Measurements from ENCODE around the gene MEX3A.
"Not testable (repeated sequence)": the region's sequence is repeated elsewhere in the genome, so short reads cannot be mapped to it uniquely, and the experiment has no call there.

The MEX3A gene

DNA sequence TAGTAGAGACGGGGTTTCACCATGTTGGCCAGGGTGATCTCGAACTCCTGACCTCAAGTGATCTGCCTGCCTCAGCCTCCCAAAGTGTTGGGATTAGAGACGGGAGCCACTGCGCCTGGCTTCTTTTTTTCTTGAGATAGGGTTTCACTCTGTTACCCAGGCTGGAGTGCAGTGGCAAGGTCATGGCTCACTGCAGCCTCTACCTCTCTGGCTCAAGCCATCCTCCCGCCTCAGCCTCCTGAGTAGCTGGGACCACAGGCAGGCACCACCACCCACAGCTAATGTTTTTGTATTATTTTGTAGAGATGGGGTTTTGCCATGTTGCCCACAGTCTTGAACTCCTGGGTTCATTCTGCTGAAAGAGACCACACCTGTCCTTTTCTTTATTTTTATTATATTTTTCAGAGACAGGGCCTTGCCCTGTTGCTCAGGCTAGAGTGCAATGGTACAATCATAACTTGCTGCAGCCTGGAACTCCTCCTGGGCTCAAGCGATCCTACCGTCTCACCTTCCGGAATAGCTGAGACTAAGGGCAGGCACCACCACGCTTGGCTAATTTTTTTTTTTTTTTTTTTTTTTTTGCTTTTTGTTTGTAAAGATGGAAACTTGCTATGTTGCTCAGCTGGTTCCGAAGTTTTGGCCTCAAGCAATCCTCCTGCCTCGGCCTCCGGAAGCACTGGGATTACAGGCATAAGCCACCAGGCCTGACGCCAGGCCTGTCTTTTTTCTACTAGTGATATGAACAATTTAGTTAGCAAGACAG, 35.3 kb upstream of the MEX3A start:
- DNase-seq, result no peak

DNA sequence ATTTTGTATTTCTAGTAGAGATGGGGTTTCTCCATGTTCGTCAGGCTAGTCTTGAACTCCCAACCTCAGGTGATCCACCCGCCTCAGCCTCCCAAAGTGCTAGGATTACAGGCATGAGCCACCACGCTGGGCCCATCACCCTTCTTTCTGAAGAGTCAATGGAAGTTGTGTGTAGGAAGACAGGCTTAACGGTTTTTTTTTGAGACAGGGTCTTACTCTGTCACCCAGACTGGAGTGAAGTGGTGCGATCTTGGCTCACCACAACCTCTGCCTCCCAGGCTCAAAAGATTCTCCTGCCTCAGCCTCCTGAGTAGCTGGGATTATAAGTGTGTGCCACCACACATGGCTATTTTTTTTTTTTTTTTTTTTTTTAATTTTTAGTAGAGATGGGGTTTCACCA, 34.5 kb upstream of the MEX3A start:
- not testable (repeated sequence) for DNase-seq

DNA sequence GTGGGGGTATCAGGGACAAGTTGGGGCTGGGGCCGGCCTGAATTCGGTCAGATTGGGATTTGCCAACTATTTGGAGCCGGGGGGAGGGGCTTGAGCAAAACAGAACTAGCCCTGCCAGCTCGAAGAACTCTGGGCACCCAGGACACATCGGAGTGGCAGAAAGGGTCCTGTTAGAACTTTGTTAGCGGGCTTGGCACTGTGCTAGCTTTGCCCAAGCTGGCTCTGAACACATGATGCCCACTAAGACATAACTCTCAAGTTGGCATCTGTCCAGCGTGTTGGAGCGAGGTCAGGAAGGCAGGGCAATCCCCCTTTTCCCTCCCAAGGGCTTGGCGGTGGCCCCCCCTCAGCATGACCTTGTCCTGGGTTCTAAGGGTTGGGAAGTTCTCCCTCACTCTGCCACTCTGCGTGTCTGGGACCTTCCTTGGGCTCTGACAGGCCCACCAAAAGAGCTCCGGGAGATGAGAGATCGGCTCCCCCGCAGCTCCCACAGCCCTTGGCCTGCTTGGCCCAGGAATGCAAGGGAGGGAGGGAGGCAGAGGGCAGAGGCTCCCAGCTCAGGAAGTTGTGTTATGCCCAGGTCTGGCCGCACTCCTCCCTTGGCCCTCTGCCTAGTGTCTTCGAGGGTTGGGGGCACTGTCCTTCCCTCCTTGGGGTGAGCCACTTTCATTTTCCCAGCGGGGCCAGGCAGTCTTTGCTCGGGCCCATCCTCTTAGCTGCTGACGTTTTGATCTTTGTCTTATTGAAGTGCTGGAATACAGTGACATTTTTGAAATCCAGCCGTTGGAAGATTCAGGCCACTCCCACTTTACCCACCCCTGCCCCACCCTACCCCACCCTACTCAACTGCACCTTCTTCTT, 33.5 kb upstream of the MEX3A start:
- no peak for DNase-seq

DNA sequence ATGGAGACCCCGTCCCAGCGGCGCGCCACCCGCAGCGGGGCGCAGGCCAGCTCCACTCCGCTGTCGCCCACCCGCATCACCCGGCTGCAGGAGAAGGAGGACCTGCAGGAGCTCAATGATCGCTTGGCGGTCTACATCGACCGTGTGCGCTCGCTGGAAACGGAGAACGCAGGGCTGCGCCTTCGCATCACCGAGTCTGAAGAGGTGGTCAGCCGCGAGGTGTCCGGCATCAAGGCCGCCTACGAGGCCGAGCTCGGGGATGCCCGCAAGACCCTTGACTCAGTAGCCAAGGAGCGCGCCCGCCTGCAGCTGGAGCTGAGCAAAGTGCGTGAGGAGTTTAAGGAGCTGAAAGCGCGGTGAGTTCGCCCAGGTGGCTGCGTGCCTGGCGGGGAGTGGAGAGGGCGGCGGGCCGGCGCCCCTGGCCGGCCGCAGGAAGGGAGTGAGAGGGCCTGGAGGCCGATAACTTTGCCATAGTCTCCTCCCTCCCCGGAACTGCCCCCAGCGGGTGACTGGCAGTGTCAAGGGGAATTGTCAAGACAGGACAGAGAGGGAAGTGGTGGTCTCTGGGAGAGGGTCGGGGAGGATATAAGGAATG, 32.8 kb upstream of the MEX3A start:
- peak; percentile 81 for DNase-seq

DNA sequence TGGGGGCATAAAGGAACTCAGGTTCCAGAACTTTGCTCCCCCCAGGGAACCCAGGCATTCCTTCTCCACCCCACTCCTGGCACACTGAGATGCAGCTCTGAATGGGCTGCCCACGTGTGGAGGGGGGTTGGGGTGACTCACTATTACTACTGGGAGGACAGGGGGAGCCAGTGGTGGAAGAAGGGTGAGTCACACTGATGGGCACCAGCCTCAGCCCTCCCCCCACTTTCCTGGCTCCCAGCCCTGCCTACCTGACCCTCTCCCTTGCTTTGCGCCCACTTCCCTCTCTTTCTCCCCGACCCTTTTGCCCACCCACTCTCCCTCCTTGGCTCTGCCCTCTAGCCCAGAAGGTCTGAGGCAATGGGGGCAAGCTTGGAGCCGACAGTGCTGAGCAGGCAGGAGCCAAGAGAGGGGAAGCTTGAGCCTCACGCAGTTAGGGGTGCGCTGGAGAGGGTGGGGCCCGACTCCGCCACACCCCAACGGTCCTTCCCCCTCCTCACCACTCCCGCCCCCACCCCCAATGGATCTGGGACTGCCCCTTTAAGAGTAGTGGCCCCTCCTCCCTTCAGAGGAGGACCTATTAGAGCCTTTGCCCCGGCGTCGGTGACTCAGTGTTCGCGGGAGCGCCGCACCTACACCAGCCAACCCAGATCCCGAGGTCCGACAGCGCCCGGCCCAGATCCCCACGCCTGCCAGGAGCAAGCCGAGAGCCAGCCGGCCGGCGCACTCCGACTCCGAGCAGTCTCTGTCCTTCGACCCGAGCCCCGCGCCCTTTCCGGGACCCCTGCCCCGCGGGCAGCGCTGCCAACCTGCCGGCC, 32.0 kb upstream of the MEX3A start, which contains the start of gene LMNA:
TSS of gene LMNA (plus strand) at position 611 of the 818 bp plus-strand sequence. CDS start 208 bp downstream, outside the sequence.
- DNase-seq, result no peak

DNA sequence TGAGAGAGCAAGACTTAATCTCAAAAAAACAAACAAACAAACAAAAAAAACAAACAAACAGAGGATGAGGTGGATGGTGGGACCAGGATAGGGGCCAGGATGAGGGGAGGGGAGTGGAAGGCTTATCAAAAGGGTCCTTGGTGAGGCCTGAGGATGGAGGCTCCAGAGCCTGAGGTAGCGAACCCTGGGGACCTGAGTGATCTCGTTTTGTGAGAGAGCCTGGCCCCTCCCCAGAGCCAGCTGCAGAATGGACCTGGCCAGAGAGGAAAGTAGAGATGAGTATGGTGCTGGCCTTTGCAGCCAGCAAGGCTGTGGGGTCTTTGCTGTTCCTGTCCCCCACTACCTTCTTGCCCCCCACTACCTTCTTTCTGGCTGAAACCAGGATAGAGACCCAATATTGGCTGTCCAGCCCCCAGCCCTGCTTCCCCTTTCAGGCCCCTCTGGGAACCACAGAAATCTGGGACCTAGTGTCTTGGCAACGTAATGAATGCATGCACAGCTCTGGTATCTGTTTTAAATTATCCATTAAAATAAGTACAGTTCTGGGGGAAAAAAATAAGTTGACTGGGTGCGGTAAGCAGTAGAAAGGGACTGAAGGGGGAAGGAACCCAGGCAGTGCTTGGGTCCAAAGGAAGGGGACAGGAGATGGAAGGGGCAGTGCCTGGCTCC, 31.2 kb upstream of the MEX3A start:
- DNase-seq, result no peak

DNA sequence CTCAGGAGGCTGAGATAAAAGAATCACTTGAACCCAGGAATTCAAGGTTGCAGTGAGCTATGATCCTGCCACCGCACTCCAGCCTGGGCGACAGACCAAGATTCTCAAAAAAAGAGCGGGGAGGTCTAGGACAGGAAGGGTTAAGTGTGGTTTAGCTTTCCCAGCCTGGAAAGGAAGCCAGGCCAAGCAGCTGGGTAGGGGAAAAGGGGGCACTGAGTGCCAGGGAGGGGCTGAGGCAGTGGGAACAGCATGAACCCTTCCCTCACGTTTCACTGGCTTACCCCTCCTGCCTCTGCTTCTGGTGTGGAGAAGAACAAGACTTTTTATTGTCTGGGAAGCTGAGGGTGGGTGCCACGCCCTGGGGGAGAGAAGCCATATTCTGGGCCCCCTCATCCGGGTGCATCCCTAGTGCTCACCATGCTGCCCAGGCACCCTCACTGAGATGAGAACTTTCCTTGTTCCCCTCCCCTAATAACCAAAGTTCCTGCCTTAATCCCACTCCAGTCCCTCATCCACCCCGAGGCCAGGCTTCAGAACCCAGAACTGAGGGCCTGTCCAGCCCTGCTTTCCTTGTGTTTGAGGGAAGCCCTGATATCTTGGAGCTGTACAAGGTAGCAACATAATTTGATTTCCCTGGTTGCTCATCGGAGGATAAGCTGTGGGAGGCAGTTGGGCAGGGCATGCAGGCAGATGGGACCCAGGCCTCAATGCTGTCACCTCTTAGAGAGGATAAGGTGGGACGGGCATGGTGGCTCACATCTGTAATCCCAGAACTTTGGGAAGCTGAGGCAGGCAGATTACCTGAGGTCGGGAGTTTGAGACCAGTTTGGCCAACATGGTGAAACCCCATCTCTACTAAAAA, 30.2 kb upstream of the MEX3A start:
- no peak for DNase-seq

DNA sequence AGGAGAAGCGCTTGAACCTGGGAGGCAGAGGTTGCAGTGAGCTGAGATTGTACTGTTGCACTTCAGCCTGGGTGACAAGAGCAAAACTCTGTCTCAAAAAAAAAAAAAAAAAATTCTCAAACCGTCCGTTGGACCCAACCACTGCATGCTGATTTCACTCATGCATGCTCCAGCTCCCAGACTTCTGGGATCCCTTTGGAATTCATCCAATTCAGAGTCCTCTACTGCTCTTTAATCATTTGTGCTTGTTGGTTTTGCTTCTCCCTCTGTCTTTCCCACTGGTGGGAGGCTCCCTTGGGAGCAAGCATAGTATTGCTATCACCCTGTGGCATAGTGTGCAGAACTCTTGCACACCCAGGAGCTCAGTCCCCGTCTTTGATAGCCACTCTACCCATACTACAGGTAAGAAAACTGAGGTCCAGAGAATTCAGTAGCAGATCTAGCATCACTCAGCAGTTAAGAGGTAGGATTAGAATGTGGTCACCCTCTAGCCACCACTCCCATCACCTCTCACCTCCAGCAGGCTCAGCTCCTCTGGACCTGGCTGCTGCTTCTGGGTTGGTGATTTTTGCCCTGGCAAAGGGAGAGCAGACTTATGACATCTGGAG, 29.2 kb upstream of the MEX3A start:
- no peak for DNase-seq

DNA sequence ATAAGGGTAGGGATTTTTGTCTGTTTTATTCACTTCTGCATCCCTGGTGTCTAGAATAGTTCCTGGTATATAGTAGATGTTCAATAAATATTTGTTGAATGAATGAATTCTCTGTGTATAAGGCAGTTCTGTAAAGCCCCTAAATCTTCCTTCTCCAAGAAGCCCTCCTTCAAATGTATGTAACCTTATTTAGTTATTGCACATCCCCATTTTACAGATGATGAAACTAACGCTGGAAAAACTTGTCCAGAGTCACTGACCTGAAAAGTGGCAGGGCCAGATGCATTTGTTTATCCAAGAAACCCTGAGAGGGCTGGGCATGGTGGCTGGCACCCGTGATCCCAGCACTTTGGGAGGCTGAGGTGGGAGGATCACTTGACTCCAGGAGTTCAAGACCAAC, 28.0 kb upstream of the MEX3A start:
- DNase-seq, result no peak

DNA sequence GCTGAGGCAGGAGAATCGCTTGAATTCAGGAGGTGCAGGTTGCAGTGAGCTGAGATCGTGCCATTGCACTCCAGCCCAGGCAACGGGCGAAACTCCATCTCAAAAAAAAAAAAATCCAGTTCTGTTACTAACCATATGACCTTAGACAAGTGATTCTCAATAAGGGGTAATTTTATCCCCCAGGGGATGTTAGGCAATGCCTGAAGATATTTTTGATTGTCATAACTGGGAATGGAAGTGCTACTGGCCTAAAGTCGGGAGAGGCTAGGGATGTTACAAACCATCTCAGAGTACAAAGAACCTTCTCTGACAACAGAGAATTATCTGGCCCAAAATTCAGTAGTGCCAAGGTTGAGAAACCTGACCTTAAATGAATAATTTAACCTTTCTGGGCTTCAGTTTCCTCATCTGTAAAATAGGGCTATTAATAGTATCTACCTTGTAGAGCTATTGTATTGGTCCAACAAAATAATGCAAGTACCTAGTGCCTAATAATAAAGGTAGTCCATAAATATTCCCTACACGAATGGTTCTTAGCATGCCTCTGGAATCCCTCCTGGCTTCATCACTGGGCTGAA, 26.5 kb upstream of the MEX3A start:
- no peak for DNase-seq

DNA sequence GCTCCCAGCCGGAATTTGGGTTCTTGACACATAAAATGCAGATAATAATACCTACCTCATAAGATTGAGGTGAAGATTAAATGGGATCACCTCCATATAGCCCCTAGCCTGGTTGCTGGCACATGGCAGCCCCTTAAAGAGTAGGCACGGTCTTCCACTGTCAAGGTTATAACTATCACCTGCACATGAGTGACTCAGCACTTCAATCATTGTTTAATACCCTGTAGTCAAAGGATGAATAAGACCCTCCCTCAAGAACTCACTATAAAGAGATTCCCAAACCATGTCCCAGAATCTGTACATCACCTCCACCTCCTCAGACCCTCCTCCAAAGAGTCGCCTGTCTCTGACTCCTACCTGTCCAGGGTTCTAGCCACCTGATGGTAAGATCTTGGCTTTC, 25.8 kb upstream of the MEX3A start:
- DNase-seq, result no peak

DNA sequence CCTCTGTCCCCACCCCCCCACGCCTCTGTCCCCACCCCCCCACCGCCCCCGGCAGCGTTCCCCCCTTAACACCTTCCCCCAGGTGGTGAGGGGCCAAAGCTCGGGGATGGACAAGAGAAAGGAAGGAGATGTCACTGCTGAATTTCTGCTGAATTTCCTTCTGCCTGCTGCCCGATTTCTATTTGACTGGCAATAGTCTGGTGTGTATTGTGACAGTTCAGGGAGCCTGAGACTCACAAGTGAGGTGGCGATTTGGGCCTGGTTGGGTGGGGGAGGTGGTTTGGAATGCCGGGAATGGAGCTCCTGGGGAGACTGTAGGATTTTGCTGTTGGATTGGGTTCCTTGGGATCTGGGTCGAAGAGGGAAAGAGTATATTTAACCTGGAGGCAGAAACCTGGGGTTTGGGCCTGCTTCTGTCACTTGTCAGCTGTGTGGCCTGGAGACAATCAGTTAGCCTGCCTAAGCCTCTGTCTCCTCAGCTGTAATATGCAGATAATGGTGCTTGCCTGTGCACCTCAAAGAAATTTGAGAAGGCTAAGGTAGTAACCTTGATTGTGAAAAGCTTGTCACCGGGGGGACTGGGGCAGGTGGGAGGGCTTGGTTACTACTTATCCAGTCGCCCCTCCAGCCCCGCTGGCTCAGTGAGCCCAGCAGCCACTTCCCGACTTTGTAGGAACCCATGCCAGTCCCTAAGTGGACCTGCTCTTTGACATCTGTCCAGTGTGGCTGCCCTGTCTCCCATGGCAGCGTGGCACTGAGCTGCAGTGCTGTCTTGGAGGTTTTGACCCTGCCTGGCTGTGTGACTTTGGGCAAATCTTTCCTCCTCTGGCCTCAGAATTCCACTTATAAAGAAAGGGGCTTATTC, 24.6 kb upstream of the MEX3A start:
- peak; percentile 55 for DNase-seq

DNA sequence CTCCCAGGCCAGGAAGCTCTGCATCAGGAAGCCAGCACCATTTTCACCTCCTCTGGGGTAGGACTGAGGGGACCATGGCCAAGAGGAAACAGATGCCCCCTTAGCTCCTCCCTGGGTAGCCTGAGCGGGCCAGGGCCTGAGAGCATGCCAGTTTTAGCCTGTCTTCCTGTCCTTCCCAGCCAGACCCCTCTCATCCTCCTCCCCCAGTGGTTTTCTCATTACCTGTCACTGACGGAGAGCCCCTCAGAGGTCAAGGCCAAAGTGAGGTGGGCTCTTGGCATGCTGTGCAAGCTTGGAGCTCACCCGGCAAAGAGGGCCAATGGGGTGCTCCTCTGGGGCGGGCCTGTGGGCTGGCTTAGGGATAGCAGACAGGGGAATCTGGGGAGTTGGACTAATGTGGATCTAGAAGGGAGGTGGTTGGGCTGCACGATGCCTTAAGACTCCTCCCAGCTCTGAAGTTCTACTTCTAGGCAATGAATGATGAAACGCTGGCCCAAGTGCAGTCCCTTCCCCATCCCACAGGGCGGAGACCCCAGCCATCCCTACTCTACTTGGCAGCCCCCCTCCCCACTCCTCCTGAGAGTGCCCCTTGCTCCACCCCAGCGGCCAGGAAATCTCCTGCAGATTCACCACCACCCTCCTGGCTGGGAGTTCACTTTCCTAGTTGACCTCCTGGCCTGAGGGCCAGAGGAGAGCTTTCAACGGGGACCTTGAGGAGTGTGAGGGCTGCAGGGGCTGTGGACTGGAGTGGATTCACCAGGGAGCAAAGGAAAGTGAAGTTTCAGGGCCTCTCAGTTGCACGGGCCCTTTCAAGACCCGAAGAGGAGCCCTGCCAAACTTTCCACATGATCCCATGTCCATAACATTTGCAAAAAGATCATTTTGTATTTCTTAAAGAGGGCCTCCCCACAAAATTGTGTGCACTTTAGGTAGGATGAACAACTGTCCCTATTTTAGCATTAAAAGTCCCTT, 22.9 kb upstream of the MEX3A start:
- no peak for DNase-seq

DNA sequence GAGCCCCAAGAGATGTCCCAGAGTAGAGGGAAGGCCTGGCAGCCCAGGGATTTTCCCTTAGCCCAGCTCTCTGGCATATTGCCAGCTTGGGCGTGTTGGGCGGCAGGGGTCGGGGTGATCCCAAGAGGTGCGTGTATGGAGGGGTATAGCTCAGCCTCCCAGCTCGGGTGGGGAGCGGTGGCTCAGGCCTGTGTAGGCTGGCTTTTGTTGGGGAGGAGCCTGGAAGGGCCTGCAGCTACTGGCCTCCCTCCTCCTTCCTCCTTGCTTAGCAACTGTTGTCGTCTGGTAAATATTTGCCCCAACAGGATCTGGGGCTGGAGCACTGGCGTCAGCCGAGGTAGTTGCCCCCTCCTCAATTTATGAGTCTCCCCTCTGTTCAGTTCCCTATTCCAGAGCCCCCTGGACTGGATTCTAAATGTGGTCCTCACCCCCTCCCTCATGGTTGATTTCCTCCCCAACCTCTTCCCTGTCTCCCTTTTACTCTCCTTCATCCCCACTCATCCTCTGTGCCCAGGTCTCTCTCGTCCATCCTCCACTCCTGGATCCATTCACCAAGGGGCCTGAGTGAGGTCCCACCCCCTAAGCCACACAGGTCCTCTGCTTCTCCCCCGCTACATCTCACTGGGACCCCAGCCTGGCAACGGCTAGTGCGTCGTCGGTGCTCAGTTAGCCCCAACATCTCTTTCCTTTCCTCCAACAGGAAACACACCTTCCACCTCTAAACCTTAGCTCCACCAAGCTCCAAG, 22.0 kb upstream of the MEX3A start:
- DNase-seq, result no peak

DNA sequence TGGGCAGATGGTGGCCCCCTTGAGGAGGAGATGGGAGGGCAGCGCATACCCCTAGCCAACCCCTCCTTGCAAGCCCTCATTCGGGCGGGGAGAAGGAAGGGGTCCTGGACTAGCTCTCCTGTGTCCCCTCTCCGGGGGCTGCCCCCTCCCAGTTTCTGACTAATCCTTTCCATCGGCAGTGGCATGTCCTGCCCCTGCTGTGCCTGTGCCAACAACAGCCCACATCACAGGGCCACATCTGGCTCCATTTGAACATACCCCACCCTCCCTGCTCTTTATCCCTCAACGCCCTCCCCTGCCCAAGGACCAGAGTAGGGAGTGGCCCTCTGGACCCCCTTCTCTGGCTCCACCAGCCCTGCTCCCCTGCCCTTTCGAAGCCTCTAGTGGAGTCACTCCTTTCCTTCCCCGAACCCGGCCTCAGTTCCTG, 21.3 kb upstream of the MEX3A start:
- no peak for DNase-seq

DNA sequence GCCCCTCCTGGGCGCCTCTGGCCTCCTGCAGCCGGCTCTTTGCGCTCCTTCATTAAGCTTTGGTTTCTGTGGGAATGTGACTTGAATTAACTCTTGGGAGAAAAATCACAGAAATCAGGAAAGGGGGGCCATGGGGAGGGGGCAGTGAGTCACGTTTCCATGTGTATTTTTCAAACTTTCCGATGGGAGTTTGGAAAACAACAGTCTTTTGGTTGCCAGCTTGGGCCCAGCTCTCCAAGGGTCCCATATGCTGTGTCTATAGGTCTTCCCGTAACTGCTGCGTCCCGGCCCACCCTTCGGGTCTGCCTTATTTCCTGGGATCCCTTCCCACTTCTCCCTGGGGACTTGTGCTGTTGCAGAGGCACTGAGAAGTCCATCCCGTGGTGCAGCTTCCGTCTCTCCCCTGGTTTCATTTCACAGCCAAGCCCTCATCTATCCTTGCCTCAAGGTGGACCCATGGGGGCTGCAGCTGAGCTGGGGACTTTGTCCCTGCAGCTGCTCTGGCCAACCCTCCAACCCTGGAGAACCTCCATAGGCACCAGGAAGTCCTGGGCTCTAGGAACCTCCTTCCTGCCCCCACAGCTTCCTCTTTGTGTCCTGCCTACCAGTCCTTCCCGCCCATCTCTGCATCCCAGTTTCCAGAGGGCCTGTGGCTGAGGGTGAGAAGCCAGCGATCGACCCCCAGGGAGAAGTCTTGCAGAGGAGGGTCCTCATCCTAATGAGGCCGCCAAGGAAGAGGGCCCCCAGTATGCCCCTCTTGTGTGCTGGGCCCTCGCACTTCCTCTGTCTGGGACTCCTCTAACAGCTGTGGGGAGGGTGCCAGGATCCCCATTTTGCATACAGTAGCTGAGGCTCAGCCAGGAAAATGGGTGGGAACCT, 20.6 kb upstream of the MEX3A start:
- no peak for DNase-seq
